Stimulated activated CD8-positive, alpha-beta memory T cell treated with anti-CD3 and anti-CD28 coated beads, Interleukin-2, amount 100 ng/mL, for 48 hours (primary cell): ENCODE data around the gene ITGB6.

Experiments used
- DNase-seq, 2 donors: peaks; one replicate each; pipeline ENCODE4 v3.0.0-alpha.2; 2020; ENCODE audit warnings: low read depth in 2 of 2

ITGB6 gene

DNA sequence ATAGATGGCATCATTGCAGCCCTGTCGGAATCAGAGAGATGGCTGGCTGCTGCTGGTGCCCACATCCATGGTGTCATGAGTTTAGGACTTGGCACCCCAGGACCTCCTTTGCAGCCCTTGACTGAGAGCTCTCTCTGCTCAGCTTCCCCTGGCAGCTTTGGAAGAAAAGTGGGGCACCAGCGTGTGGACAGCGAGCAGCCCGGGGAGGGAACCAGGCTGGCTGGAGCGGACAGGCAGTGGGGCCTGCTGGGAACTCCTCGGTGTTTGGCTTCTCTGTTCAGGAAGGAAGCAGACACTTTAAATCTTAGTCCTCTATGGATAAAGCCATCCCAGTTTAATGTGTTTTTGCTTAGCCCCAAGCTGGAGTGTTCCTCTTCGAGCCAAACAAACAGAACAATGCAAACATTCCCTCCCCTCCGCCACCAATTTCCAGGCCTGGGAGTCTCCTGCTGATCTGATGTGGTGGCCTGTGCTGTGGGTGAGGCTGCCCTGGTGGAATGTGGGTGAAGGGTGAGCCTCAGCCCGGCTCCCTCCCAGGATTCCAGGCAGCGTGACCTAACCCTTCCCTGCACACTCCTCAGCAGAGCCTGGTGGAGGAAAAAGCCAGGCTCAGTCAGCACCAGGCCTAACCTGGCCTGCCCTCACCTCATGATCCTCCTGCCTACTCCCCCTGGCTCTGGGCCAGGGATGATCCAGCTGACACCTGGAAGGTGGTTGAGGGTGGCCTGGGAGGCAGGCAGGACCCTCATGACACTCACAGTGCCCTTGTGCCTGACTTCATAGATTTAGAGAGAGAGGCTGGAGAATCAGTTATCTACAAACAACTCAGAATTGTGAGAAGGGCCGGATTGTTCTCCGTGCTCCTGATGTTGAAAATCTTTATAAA is 21.6 kb upstream of the ITGB6 start:
- DNase-seq = no peak

DNA sequence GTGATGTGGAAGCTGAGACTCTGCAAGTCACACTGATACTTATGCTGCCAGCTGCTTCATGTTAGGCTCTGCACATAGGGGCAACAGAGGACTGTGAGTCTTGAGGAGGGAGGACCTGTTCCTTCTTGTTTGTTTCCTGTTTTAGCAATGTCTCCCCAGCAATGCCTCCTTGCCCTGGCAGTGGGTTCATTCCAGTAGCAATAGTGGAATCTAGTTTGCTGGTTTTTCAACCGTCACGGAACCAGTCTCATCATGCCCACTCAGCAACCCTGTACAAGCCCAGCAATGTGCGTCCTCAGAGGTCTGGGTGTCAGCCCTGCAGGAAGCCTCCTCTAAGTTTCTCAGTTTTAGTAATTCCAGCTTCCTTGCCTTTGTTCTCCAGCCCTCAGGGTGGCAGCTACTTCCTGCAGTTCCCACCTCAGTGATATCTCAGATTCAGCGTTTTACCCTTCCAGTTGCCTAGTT is 20.5 kb upstream of the ITGB6 start:
- no peak for DNase-seq

DNA sequence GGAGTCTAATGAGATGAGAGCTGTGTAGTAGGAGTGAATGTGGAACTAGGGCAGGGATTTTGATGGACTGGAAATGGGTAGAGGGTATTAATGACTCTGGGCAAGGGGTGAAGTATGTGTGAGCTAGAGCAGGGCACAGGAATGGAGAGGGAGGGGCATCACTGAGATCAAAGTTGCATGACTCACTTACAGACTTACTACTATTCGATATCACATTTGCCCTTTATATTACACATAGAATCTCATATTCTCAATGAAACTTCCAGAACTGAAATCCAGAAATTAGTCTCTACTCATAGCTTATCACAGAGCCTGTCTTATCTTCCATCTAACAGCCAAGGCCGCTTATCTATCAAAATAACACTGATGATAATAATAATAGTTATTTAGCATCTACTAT is 20.0 kb upstream of the ITGB6 start:
- no peak for DNase-seq

DNA sequence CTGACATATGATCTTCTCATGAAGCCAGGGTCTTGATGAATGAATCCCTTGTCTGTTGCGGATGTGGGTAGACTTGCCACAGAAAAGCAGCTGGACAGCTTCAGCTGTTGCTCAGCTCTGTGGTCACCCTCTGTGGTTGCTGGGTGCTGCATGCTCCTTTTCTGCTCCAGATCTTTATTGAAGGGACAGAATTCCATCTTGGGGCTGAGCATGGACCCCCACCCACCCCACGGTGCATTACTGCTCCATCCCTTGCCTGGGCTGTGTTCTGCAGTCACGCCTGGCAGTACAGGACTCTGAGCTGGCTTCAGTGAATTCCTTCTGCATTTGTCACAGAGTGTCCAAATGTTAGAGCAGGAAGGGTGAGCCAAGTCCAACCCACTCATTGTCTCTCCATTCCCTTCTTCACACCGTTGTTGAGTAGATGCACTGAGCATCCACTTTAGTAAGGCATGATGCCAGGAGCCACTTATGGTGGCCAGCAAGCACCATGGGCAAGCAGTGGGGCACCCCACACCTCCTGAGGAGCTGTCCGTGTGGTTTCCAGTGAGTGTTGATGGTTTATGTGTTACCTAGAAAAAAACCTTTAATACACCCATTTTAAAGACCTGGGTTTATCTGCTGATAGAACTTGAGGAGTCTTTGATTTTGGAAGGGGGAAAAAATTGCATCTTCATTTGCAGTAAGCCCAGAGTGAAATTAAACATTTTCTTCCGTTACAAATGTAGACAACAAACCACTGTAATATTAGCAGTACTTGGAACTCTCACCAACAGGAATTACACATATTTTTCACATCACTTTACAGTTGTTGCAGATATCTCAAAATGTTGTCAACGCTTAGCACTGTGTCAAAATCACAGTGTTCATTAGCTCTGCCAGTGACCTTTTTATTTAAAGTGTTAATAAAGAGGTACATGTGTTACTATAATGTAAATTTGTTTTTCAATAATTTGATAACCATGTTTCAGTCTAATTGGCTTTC is 14.7 kb upstream of the ITGB6 start:
- DNase-seq = no peak

DNA sequence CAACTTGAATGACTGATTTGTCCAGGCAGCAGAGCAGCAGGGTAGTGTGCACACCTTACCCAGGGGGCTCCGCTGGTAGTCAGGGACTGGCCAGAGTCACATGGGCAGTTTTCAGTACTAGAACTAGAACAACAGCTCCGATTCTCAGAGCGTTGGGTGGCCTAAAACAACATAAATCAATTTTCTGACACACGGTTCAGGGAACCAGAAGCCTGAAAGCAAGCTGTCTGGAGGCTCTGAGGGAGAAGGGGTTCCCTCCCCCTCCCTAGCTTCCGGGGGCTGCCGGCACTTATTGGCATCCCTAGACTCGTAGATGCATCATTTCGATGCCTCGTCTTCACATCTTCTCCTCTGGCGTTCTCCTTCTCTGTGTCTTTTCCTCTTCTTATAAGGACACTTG is 13.4 kb upstream of the ITGB6 start:
- no peak for DNase-seq

DNA sequence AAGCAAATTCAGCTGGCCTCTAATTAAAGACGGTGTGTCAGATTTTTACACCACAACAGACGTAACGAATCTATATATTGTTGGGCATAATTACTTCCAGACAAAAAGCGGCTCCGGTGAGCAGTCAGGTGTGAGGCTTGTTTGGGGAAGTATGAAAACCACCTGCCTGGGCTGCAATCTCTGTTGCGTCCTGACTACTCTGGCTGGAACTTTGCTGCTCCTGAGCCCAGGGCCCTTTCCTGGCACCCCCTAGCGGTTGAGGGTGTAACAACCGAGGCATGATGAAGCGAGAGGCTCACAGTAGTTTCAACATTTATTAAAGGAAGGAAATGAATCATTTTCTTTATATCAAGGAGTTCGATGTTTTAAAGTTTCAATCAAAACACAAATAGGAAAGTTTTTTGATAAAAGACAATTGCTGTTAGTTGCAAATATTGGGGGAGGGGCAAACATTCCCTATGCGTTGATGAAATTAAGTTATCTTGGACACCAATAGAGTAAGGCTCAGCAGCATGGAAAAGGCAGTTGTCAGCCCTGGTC is 10.6 kb upstream of the ITGB6 start:
- DNase-seq = peak; percentile 43 to 64

DNA sequence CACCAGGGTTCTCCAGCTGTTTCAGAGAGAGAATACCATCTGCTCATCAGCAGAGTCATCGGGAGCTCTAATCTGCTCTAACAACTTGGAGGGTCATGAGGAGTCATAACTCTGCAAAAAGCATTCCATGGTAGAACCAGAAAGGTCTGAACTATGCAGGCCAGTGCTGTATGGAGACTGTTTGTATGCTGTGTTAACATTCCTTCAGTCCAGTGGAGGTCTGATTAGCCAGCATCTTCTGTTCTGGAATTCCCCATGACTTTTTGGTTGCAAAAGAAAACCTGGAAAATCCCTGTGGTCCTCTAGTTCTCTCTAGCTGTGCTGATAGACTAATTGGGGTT is 9.4 kb upstream of the ITGB6 start:
- no peak for DNase-seq

DNA sequence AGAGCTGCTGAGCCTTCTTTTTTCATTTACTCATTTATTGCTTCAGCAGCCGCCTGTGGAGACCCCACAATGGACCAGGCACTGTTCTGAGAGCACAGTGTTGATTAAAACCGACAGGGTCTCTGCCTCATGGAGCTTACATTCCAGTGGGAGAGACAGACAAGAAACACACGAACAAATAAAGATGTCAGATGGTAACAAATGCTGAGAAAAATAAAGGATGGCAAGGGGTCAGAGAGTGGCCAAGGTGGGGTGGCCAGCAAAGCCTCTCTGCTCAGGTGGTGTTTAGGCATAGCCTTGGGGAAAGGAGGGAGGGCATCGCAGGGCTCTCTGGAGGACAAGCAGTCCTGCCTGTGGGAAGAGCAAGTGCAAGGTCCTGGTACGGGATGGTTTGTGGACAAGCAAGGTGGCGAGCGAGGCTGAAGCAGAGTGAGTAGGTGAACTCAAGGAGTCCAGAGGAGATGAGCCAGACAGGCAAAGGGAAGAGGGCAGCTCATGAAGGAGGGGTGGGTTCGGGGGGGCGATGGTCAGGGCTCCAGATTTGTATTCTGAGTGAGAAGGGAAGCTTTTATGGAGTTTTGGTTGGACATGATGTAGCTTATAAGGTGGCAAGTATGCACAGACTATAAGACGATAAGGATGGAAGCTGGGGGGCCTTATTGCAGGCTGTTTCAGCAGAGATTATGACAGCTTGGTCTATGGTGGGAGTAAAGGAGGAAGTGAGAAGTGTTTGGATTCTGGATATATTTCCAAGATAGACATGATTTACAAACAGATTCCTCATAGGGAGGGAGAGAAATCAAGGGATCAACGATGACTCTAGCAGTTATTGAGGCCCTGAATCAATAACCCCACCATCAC is 8.8 kb upstream of the ITGB6 start:
- DNase-seq = no peak

DNA sequence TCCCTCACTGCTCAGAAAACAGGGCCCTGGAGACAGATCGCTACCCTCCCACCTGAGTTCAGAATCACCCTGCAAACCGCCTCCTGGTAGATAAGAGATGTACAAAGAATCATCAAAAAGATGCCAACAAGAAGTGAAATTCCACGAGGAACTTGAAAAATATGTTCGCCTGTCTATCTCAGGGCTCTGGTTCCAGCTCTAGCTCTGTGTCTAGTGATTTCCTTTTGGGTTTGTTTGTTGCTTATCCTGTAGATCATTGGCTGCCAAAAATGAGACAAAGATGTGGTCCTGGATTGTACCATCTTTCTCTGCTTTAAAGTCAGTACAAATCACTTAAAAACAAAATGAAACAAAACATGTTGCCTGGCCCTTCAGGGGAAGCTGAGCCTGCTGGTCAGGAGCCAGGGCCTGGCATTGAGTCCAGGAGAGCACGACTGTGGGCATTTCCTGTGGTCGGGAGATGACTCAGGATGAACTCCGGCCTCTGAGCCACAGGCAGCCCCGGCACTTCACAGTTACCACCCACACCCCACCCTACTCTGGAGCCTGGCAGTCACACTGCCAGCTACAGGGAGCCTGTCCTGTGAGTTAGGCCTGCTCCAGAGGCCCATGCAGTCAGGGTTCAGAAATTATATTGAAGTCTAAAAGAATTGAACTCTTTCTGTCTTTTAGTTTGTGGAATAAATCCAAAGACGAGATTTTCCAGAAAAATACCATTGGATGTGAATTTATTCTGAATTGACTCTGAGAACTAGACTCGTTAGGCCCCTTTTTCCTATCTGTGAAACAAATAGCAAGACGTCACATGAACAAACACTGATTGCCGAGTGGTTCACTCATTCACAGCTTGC is 8.0 kb upstream of the ITGB6 start:
- no peak for DNase-seq

DNA sequence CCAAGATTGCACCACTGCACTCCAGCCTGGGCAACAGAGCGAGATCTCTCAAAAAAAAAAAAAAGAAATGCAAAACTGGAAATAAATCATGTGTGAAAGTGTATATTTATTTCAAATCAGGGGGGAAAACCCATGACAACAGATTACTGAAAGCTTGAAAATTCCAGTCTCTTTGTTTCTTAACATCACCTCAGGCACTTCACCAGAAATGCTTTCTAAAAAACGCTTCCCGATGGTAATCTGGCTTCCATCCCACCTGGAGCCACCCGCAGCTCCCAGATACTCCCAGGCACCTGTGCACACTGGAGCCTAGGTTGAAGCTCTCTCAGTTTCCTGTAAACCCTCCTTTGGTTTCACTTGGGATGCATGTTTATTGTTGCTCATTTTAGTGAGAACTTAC is 7.2 kb upstream of the ITGB6 start:
- no peak for DNase-seq

DNA sequence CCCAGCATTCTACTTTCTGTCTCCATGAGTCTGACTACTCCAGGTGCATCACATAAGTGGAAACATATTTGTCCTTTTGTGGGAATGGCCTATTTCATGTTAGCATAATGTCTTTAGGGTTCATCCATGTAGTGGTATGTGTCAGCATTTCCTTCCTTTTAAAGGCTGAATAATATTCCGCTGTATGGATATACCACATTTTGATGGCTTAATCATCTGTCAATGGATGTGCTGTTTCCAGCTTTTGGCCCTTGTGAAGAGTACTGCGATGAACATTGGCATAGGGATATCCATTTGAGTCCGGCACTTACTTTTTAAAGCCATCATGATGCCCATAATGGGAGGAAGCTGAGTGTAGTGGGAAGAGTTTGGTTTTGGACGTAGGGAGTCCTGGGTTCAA is 6.4 kb upstream of the ITGB6 start:
- DNase-seq = no peak

DNA sequence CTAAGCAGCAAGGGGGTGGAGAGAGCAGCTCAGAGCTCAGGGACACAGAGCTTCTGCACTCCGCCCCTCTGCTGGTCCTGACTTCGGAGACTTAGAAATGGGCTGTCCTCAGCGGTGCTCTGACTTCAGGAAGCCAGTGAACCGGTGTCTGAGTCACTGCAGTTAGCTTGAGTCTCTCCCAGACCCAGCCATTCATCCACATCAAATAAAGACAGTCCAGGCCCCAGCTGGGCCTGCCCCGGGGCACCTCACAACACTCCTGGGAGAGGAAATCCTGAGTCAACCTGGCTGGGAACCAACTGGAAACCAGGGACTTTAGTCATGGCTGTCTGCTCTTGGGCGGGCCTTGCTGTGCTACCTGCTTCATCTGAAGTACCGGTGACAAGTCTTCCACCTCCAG is 5.4 kb upstream of the ITGB6 start:
- DNase-seq = no peak

DNA sequence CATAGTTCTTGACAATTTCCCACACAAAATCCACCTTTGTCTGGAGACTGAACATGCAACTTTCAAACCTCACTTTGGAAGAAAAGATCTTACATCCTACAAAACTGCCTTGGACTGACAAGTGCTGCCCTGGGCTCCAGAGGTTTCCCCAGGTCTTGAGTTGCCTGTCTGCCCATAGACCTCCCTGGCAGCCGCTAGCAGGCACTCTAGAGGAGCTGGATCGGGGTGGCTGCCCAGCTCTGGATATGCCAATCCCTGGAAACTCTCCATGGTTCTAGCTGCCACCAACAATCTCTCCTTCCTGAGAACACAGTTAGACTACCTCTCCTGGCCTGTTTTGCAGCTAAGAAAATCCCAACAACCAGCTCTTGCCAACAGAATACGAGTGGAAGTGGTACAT is 3.4 kb upstream of the ITGB6 start:
- DNase-seq = no peak

DNA sequence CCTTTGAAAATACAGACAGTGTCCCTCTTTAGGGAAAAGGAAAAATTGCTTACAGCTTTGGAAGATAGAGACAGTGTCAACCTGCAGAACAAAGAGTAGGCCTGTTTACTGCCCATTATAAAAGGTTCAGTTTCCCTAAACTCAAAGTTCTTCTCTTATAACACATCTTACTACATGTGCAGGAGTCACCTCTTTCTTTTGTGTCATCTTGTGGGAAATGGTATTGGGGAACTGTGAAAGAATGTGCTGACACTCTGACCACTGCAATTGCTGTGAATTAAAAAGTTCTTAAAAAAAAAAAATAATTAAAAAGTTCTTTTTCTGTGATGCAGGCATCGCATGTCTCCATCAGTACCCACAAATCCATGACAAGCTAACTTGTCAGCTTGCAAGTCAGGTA is 2.9 kb upstream of the ITGB6 start:
- DNase-seq = no peak

DNA sequence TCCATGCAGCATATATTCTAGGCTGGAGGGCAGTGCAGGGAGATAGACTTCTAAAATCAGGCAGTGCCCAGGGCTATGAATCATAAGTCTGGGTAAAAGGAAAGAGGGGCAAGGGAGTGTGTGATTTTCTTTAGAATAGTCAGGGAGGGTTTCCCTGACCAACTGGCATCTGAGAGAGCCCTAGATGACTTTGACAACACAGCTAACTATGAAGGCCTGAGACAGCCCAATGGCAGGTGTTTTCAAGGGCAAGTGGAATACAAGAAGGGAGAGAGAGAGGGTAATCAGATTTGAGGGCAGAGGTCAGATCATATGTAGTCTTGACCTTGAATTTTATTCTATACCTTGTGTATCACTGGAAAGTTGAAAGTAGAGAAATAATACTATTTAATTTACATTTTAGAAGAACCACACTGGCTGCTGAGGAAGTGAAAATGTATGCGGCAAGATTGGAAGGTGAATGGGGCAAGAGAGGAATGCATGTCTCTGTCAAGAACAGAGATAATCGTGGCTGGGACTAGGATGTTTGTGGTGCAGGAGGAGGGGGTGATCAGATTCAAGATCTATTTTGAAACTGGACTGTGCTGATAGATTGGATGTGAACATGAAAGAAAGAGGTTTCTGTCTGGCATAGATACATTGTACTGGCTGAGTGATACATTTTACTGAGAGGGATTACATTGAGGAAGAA is 1.9 kb upstream of the ITGB6 start:
- DNase-seq = no peak

DNA sequence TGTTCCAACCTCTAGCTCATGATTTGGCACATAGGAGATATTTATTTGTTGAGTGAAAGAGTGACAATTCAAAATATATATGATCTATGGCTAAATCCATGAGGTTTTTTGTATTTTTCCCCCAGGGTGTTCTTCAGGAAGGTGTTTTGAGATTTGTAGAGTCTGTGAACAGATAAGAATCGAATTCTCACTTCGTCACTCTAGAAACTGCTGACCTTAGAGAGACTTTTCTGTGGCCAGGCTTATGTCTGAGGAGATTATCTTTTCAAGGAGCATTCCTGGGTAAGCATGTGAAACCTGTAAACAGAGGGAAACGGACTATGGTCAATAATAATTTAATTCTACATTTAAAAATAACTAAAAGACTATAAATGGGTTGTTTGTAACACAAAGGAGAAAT is 849 bp upstream of the ITGB6 start:
- no peak for DNase-seq

DNA sequence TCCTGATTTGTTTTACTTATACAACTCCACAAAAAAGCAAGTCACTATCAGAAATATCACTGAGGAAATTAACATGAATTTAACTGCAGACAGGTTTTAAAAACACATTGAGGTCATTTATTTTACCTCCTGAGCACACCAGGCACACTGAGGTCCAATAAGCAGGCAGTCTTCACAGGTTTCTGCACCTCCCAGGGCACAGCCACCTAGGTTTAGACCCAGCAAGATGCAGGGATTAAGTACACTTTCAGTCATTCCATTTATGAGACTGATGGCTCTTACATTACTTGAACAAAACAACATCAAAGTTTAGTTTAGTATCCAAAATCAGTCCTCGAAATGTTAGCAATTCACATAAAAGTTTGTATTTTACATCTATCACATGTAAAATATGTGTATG is 1.0 kb downstream of the ITGB6 start:
- no peak for DNase-seq

DNA sequence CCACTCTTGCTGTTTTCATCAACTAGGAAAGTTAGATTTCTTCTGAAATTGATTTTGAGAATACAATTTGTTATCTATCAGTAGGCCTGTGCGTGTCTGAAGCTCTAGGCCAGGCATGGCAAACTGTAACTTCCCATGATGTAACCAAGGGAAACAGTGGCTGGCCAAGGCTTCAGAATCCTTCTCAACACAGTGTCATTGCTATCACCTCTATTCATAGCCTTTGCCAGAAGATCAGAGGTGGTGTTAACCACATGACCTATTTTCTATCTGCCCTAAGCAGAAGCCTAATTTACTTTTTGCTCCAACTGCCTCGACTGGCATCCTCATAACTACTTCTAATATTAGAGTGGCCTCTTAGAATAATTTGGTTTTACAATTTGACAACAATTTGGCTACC is 2.5 kb downstream of the ITGB6 start:
- DNase-seq = no peak

DNA sequence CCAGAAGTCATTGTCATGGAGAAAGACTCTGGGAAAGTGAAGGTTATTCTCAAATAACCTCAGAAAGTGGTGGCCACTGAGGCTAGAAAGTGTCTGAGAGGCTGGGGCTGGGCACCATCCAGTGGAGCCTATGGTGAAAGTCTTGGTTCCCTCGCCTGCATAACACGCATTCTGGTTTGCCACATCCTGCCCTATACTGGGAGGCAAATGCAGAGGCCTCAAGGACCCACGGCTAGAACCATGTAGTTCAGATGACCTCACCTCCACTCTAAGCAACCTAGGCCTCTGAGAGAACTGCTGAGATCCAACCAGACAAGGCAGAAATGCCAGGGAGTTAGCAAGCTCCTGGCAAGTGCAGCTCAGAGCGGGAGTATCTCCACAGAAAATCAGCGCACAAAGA is 5.1 kb downstream of the ITGB6 start:
- no peak for DNase-seq

DNA sequence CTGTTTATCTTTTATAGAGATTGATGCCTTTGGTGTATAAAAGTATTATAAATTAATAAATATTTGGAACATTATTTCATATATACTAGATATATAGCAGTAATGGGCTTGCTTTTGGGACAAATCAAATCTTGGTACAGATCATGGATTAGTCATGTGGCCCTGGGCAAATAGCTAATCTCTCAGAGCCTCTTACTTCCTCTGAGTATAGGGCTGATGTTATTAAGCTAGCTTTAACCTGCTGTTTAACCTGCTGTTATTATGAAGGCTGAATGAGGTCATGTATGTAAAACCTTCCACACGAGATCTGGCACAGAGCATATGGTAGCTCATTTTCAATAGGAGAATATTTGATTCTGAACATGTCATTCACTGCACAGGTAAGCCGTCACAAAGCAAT is 5.7 kb downstream of the ITGB6 start:
- no peak for DNase-seq
